ENCODE data around the gene LMF1. TPM values are rescaled to one million over a fixed set of nuclear protein-coding genes. Genes with fewer than 3 reads are reported as not detected.

Gene LMF1
- total RNA-seq, 1 experiment from 2014 or later, result 15.6 TPM

DNA sequence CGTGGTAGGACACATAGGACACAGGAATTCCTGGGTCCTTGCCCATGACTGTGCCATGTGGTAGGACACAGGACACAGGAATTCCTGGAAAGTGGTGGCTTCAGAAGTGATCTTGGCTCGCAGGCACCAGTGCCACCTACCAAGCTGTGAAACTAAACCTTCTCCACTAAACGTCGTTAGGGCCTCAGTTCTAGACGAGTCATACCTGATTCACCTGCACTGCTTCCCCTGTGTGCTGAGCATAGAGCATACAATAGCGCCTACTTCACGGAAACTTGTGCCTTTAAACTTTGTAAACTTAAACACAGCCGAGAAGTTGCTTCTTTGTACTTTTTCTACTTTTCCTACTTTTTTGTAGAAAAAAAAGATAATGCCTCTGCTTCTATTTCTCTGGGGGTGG, 15.6 kb upstream of the LMF1 start:
- no peak for DNase-seq (ENCODE audit: extremely low read depth, low read depth)

DNA sequence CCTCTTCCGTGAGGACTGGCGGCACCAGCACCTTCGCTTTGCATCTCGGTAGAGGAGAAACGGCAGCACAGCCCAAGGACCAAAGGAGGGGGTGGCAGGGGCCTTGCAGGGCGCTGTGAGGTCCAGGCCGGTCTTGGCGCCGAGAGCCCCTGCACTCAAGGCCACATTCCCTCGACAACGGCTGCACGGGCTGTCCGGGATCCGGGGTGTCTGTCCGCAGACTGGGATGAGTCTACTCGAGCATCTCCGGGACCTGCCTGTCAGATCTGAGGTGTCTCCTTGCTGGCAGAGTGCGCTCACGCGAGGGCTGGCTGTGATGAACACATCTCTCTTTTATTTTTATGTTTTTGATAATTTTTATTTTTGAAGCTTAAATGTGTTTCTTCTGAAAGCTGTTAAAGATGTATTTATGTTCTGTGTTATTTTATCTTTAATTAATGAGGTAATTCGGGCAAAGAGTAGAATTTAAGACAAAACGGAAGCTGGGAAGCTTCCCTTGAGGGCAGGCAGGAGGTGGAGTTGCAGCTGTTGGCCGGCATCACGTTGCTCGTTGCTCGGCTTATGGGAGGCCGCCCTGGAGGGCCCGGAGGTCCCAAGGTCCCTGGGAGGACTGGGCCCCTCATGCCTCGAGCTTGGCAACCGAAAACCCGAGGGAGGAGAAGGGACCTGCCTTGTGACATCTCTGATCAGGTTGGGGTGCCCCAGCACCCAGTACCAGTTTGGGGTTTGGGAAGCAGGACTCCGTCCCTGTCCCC, 15.0 kb upstream of the LMF1 start:
- DNase-seq (ENCODE audit: extremely low read depth, low read depth), result no peak

DNA sequence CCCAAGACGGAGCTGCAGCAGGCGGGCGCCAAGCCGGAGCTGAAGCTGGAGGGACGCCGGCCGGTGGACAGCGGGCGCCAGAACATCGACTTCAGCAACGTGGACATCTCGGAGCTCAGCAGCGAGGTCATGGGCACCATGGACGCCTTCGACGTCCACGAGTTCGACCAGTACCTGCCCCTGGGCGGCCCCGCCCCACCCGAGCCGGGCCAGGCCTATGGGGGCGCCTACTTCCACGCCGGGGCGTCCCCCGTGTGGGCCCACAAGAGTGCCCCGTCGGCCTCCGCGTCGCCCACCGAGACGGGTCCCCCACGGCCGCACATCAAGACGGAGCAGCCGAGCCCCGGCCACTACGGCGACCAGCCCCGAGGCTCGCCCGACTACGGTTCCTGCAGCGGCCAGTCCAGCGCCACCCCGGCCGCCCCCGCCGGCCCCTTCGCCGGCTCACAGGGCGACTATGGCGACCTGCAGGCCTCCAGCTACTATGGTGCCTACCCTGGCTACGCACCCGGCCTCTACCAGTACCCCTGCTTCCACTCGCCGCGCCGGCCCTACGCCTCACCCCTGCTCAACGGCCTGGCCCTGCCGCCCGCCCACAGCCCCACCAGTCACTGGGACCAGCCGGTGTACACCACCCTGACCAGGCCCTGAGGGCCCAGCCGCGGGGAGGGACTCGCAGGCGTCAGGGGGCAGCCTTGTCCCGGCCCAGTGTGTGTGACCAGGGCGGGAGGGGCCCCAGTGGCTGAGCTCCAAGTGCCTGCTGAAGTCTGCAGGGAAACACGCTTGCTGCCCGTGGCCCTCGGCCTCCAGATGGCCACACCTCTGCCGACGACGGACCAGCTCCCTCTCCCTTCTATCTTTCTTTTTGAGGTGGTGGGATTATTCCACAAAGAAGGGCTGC, 14.2 kb upstream of the LMF1 start:
- DNase-seq (ENCODE audit: extremely low read depth, low read depth), result no peak

DNA sequence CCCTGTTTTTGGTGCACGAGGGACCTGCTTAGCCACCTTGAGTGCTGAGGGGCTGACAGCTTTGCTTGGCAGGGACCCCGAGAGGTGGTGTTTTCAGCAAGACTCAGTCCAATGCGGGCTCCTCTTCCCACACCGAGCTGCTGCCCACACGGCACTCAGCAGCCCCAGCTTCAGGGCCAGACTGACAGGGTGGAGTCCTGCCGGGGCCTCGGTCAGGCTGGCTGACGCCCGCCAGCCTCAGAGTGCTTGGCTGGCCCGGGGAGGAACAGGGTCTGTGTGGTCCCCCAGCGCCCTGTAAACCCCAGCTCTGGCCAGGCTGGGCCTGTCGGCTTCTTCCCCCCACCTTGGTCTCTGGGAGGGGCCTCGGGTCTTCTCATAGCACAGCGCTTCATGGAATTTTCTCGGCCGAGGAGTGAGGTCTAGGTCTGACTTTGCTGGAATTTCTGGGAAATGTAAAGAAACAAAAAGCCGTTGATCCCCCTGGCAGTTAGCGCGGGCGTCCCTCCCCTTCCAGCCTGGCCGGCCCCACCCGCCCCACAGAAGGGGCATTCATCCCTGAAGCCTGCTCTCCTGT, 13.4 kb upstream of the LMF1 start:
- DNase-seq (ENCODE audit: extremely low read depth, low read depth), result no peak

DNA sequence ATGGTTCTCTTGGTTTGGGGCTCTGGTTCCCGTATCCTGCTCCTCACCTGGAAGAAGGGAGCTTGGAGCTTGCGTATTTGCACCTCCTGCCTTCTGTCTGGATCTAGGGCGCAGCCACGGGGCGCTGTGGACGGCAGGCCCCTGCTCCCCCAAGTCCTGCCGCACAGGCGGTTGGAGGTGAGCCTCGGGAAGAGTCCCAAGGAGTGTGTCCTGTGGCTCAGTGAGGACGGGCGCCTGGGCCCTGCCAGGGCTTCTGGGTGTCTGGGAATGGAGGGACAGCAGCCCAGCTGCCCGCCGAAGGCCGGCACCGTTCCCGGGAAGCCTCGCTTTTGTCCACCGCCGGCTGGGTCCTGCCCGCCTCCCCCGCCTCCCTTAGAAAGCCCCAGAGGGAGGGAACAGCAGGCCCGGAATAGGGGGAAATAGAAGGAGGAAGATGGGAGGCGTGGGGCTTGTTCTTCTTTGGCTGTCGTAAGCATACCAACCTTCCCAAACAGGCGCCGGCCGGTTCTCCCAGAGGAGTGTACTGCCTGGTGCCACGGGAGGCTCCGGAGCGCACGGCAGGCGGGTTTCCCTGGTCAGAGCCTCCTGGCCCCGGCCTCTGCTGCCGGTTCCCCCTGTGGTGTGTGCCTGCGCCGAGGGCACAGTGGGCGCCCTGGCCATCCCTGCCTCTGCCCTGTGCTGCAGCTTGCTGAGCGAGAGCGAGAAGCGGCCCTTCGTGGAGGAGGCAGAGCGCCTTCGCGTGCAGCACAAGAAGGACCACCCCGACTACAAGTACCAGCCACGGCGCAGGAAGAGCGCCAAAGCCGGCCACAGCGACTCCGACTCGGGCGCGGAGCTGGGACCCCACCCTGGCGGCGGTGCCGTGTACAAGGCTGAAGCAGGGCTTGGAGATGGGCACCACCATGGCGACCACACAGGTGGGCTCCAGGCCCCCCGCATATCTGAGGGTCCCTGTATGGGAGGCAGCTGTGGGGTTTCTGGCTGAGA, 12.6 kb upstream of the LMF1 start:
- DNase-seq (ENCODE audit: extremely low read depth, low read depth), result no peak

DNA sequence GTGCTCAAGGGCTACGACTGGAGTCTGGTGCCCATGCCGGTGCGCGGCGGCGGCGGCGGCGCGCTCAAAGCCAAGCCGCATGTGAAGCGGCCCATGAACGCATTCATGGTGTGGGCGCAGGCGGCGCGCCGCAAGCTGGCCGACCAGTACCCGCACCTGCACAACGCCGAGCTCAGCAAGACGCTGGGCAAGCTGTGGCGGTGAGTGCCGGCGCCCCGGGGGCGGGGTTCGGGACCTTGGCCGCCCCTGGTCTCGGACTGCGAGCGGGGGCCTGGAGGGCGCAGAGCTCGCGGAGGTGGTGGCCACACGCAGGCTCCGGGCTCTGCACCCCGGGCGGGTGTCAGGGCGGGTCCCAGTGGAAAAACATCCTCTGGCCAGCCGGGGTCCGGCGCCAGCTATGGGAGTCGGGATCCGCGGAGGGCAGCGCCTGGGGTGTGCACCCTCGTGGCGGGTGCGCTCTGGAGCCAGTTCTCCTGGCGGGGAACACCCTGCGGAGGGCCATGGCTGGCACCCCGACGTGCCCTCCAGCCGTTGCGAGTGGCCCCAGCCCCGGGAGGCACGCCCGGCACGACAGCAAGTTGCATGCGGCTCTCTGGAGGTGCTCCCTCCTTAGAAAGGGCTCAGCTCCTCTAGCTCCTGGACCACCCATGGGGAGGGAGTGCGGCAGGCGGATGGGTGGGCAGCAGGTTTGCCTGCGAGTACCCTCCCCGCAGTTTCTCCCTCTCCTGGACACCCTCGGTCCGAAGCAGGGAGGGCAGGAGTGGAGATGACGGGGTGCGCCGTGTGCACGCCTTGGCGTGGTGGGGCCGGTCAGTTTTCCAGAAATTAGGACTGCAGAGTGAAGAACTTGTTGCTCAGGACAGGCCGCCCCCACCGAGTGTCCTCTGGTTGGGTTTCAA, 11.6 kb upstream of the LMF1 start:
- no peak for DNase-seq (ENCODE audit: extremely low read depth, low read depth)

DNA sequence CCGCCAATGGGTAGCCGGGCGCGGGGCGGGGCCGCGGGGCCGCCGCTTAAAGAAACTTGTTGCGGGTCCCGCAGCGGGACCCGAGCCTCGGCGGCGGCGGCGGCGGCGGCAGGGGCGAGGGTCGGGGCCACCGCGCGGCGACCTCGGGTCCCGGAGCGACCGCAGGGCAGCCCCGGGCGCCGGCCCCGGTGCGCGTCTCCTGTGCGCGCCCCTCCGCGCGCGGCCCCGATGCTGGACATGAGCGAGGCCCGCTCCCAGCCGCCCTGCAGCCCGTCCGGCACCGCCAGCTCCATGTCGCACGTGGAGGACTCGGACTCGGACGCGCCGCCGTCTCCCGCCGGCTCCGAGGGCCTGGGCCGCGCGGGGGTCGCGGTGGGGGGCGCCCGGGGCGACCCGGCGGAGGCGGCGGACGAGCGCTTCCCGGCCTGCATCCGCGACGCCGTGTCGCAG, 10.9 kb upstream of the LMF1 start, which contains the start of gene SOX8:
SOX8 (plus strand) TSS at position 76 of the 450 bp plus-strand sequence; CDS start at position 229, 153 bp downstream.
- DNase-seq (ENCODE audit: extremely low read depth, low read depth), result no peak

DNA sequence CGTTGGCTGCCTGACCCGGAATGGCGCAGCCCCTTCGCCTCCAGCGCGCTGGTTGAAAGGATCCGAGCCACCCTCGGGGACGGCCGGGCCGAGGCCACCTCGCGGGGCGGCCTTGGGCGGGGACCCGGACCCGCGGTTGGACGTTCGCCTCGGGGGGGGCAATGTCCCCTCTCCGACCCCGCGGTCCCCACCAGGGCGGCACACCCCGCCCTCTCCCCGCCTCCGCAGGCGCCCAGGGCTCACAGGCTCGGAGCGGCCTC, 9.7 kb upstream of the LMF1 start:
- DNase-seq (ENCODE audit: extremely low read depth, low read depth), result no peak

DNA sequence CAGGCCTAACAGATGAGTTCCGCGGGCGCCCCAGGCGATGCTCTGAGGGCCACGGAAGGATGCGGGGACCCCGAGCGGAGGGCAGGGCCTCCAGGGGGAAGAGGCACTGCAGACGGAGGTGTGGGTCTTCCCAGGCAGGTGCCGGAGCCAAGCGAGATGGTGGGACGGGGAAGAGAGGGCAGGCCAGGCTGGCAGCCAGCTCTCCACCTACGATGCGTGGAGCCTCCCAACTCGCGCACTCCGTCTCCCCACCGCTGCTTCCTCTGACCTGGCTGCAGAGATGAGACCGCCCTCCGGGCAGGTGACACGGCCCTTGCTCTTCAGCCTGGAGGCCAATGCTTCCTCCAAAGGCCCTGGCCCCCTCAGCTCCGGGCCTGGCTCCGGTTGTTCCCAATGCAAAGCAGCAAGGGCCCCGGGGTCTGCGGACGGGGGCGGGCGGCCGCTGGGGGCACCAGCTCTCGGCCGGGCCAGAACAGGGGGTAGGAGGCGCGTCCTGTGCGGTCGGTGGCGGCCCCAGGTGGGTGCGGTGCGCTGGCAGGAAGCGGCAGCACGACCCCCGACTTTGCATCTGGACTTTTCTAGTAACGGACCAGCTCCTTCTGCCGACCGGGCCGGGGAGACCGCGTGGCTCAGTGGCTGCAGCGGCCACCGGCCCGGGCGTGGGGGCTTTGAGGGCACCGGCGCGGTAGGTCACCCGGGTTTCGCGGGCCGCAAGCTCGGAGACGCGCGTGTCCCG, 9.2 kb upstream of the LMF1 start:
- no peak for DNase-seq (ENCODE audit: extremely low read depth, low read depth)

DNA sequence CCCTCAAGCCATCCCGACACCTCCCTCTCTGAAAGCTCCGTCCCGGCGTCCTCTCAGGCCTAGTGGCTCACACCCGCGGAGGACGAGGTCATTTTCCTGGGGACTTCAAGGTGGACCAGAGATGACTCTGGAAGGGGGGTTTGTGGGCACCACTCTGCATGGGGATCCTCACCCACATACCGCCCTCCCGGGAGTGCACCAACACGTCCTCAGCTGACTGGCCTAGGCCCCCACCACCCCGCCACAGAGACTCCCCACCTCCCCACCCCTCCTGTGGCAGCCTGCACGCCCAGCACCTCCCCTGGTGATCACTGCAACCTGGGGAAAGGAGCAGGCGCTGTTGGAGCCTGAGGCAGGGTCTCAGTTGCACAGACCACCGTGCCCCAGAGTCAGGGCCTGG, 8.4 kb upstream of the LMF1 start:
- no peak for DNase-seq (ENCODE audit: extremely low read depth, low read depth)

DNA sequence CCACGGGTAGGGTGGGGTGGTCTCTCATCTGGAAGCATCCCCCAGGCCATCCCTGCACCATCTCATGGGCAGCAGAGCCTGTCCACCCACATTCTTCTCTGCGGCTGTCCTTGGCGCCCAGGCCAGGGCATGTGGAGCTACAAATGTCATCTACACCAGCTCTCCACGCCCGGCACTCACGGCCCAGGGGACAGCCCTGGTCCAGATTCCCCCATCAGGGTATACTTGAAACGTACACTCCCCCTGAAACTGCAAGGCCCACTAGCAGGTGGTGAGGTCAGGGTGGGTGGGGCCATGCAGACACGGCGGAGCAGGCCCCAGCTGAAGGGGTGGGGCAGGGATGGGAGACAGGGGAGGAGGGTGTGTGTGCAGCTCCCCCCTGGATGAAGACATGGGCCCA, 7.6 kb upstream of the LMF1 start:
- no peak for DNase-seq (ENCODE audit: extremely low read depth, low read depth)

DNA sequence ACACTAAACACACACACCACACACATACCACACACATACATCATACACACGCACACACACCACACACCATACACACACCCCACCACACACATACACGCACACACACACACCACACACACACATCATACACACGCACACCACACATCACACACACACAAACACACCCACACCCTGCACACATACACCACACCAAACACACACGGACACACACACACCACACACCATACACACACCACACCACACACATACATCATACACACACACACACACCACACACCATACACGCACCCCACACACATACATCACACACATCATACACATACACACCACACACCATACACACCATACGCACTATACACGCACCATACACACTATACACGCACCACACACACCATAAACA, 7.1 kb upstream of the LMF1 start:
- no peak for DNase-seq (ENCODE audit: extremely low read depth, low read depth)

DNA sequence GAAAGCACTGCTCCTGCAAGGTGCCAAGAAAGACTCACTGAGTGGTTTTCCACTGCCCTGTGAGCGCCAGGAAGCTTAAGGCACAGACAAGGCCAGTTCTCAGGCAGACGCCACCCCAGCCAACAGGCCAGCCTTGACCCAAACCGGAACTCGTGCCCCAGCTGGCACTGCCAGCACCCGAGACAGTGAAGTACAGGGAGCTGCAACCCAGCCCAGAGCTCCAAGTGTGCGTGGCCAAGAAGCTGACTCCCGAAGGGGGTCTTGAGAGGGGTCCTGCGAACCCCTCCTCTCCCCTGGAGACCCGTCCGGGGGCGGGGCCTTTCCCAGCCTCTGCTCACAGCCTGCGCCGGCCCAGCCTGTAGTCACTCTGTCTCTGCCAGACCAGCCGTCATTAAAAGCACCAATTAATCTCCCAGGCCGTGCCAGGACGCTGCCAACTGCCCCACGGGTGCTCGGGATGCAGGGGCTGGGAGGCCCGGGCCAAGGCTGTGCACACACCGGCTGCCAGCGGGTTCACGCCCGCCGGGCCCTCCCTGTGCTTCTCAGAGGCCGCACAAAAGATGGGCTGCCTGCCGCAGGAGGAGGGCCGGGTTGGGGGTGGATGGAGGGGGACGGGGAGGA, 6.4 kb upstream of the LMF1 start:
- DNase-seq (ENCODE audit: extremely low read depth, low read depth), result no peak

DNA sequence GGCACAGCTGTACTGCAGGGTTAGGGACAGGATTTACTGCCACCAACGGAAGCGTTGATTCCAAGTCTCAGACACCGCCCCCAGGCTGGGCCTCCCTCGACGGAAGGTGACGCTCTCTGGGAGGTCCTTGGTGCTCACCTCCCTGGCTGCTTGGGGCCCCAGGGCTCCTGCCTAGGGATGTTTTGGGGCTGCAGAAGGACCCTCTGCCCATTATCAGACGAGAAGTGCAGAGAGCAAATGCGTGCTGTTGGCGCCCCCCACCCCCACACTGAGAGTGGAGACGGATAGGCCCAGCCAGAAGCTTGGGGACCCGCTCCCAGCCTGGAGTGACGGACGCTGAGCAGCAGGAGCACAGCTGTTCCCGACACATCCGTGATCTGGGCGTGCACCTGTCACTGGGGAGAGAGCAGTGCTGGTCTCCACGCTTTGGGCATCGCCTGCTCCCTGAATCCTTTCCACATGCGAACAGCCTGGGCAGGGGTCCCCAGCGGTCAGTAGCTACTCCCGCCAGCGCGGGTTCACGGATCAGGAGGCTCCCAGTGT, 5.7 kb upstream of the LMF1 start:
- no peak for DNase-seq (ENCODE audit: extremely low read depth, low read depth)

DNA sequence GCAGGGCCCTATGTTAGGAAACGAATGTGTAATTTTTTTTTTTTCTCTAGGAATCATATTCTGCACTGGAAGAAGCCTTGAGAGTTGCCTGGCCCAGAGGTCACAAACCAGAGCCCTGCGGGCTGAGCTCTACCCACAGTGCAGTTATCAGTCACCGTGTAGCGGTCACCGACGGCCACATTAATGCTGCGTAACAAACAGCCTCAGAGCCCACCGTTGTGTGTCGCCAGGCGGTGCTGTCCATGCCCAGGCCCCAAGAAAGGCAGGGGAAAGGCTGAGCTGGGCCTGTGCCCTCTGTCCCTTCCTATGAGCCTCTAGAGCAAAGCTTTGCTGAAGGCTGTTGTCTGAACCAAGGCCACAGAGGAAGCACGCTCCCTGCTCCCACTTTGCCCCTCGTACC, 4.5 kb upstream of the LMF1 start:
- DNase-seq (ENCODE audit: extremely low read depth, low read depth), result no peak

DNA sequence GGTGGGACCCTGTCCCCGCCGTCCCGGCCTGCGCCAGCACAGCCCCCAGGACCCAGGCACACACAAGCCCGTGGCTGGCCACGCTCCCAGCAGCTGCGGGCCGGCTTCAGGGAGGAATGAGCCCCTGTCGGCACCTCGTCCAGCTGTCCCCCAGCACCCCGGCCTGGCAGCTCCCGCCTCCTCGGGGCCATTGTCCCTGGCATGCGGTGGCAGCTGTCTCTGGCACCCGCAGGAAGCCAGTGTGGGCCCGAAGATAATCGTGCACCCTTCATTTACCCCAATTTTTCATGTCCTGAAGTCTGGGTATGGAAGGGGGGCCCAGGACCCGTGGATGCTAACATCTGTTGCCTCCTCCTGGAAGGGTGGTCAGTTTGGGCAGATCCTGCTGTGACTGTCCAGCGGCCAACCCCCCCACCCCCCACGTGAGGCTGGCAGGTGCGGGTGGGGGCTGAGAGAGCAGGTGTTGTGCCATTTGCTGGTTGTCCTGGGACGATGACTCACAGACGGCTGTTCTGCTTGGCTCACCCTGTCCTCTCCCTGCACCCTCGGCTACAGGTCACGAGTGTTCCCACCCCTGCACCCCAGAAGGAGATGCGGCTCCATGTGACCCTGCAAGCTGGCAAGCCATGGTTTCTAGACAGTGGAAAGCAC, 4.0 kb upstream of the LMF1 start:
- no peak for DNase-seq (ENCODE audit: extremely low read depth, low read depth)

DNA sequence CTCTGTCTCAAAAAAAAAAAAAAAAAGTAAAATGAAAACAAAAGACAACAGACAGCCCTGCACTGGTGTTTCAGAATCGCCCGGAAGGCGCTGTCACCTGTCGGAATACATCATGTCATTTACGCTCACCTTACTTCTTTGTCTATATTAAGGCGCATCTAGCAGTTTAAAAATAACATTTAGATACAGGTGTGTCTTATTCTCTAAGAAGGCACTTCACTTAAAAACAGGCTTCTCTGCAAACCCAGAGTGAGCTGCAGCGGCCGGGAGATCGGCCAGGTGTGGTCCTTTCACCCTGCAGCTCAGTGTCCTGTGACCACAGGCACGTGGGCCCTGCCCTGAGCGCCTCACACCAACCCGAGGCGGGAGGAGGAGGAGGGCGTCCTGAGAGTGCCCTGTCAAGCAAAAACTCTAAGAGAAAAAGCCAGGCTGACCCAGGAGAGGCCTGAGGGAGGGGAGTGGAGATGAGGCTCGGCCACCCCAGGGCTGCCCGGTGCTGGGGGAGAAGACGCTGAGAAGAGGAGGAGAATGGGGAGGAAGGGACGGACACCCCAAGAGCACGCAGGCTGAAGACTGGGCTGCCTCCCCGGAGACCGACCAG, 3.3 kb upstream of the LMF1 start:
- DNase-seq (ENCODE audit: extremely low read depth, low read depth), result no peak
